SK-N-SH treated with all-trans-retinoic acid at 6 μM for 48 hours (cell line): ENCODE data around the gene GPC5.

ENCODE experiments used
- ISL1 ChIP-seq: fragments of 250-450 bp; sonication (Bioruptor Pico); IDR thresholded peaks from 2 replicates; pipeline ENCODE4 v2.1.2; 2022; ENCODE audit warnings: mild to moderate bottlenecking, moderate library complexity
- OSR1 ChIP-seq: fragments of 250-450 bp; sonication (Bioruptor Pico); IDR thresholded peaks from 2 replicates; pipeline ENCODE4 v1.8.0; 2022; ENCODE audit warnings: moderate library complexity, mild to moderate bottlenecking, inconsistent platforms
- RARB ChIP-seq: fragments of 250-450 bp; sonication (Bioruptor Pico); IDR thresholded peaks from 2 replicates; pipeline ENCODE4 v1.8.0; 2021; ENCODE audit warnings: mild to moderate bottlenecking, moderate library complexity
- TCF4 ChIP-seq: fragments of 250-450 bp; sonication (Bioruptor Pico); IDR thresholded peaks from 2 replicates; pipeline ENCODE4 v1.8.0; 2021; ENCODE audit warnings: mild to moderate bottlenecking, moderate library complexity, borderline replicate concordance
- TOX ChIP-seq: fragments of 250-450 bp; sonication (Bioruptor Pico); IDR thresholded peaks from 2 replicates; pipeline ENCODE4 v1.8.0; 2021; ENCODE audit warnings: mild to moderate bottlenecking, moderate library complexity, borderline replicate concordance
- ZNF565 ChIP-seq: fragments of 450-650 bp; formaldehyde crosslinking; conservative IDR thresholded peaks from 2 replicates; pipeline ENCODE4 v1.5.0; 2020; ENCODE audit warnings: low read depth, mild to moderate bottlenecking, moderate library complexity
- ZNF8 ChIP-seq: fragments of 450-650 bp; formaldehyde crosslinking; IDR thresholded peaks from 2 replicates; pipeline ENCODE4 v1.5.0; 2020; ENCODE audit warnings: mild to moderate bottlenecking, moderate library complexity
- TF ChIP-seq, protein P1 (sequence below): fragments of 250-450 bp; sonication (Bioruptor Pico); IDR thresholded peaks from 2 replicates; pipeline ENCODE4 v1.5.1; 2021; ENCODE audit warnings: mild to moderate bottlenecking, moderate library complexity

GRCh38 chr13:92042522-92042921 is 644.1 kb downstream of the GPC5 start:
- TF ChIP-seq, protein P1, sequence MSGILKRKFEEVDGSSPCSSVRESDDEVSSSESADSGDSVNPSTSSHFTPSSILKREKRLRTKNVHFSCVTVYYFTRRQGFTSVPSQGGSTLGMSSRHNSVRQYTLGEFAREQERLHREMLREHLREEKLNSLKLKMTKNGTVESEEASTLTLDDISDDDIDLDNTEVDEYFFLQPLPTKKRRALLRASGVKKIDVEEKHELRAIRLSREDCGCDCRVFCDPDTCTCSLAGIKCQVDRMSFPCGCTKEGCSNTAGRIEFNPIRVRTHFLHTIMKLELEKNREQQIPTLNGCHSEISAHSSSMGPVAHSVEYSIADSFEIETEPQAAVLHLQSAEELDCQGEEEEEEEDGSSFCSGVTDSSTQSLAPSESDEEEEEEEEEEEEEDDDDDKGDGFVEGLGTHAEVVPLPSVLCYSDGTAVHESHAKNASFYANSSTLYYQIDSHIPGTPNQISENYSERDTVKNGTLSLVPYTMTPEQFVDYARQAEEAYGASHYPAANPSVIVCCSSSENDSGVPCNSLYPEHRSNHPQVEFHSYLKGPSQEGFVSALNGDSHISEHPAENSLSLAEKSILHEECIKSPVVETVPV (CRISPR knock-in tag): no peak
- TF ChIP-seq ZNF8 (CRISPR knock-in tag): no peak
- TF ChIP-seq TOX (CRISPR knock-in tag): no peak
- TF ChIP-seq OSR1 (CRISPR knock-in tag): no peak
- no peak for TF ChIP-seq ZNF565 (CRISPR knock-in tag)
- TF ChIP-seq ISL1 (CRISPR knock-in tag): peak; percentile 56
- no peak for TF ChIP-seq RARB (CRISPR knock-in tag)
- no peak for TF ChIP-seq TCF4 (CRISPR knock-in tag)
